GM23248 (cell line): ENCODE data around the gene TSPAN3. TPM values are rescaled to one million over a fixed set of nuclear protein-coding genes. Genes with fewer than 3 reads are reported as not detected.

Source experiments
- DNase-seq: peaks from one replicate; pipeline ENCODE4 v3.0.0-alpha.2; 2015
- H2AFZ ChIP-seq: fragments of 200-600 bp; sonication (generic); 2 replicates; pipeline ENCODE4 v1.6.1; 2016; ENCODE audit warnings: antibody characterized with exemption
- H3F3A ChIP-seq: fragments of 200-600 bp; sonication (generic); 2 replicates; pipeline ENCODE4 v1.6.1; 2016; ENCODE audit warnings: mild to moderate bottlenecking, antibody characterized with exemption, mixed run types; ENCODE audit not compliant: insufficient read depth
- H3K27ac ChIP-seq: fragments of 200-600 bp; sonication (generic); 2 replicates; pipeline ENCODE4 v1.5.1; 2016; ENCODE audit warnings: mild to moderate bottlenecking
- H3K27me3 ChIP-seq: fragments of 200-600 bp; sonication (generic); replicated peaks from 2 replicates; pipeline ENCODE4 v1.6.1; 2016; ENCODE audit warnings: mild to moderate bottlenecking; ENCODE audit not compliant: insufficient read depth
- H3K36me3 ChIP-seq: fragments of 200-600 bp; sonication (generic); 2 replicates; pipeline ENCODE4 v1.6.1; 2016; ENCODE audit warnings: low read depth, mild to moderate bottlenecking
- H3K4me1 ChIP-seq: fragments of 200-600 bp; sonication (generic); 2 replicates; pipeline ENCODE4 v1.6.1; 2016; ENCODE audit warnings: mild to moderate bottlenecking; ENCODE audit not compliant: insufficient read depth
- H3K4me2 ChIP-seq: fragments of 200-600 bp; sonication (generic); one replicate; pipeline ENCODE4 v1.6.1; 2016; ENCODE audit warnings: mild to moderate bottlenecking; ENCODE audit not compliant: unreplicated experiment
- H3K4me3 ChIP-seq: fragments of 200-600 bp; sonication (generic); 2 replicates; pipeline ENCODE4 v1.5.1; 2016; ENCODE audit warnings: mild to moderate bottlenecking
- H3K79me2 ChIP-seq: fragments of 200-600 bp; sonication (generic); 2 replicates; pipeline ENCODE4 v1.6.1; 2016; ENCODE audit warnings: mild to moderate bottlenecking; ENCODE audit not compliant: insufficient read depth
- H3K9ac ChIP-seq: fragments of 200-600 bp; sonication (generic); 2 replicates; pipeline ENCODE4 v1.6.1; 2016; ENCODE audit warnings: mild to moderate bottlenecking
- H3K9me2 ChIP-seq: fragments of 200-600 bp; sonication (generic); 2 replicates; pipeline ENCODE4 v1.6.1; 2016; ENCODE audit warnings: mixed run types, mild to moderate bottlenecking, moderate library complexity; ENCODE audit not compliant: insufficient read depth
- H3K9me3 ChIP-seq: fragments of 200-600 bp; sonication (generic); one replicate; pipeline ENCODE4 v1.6.1; 2017; ENCODE audit warnings: low read depth
- H4K20me1 ChIP-seq: fragments of 200-600 bp; sonication (generic); 2 replicates; pipeline ENCODE4 v1.6.0; 2016; ENCODE audit not compliant: insufficient read depth
- EZH2 ChIP-seq: fragments of 200-600 bp; sonication (generic); IDR thresholded peaks from 2 replicates; pipeline ENCODE4 v1.6.1; 2018; ENCODE audit warnings: antibody characterized with exemption, mild to moderate bottlenecking; ENCODE audit not compliant: insufficient read depth, poor library complexity, severe bottlenecking
- EZH2phosphoT487 ChIP-seq: fragments of 200-600 bp; sonication (generic); IDR thresholded peaks from 2 replicates; pipeline ENCODE4 v1.6.1; 2018; ENCODE audit warnings: antibody characterized with exemption, moderate library complexity, mild to moderate bottlenecking, low read depth; ENCODE audit not compliant: insufficient read depth
- WGBS, 2 experiments: methylation state at CpG; one replicate each; pipeline ENCODE4 v1.1.6; 2015 to 2017; ENCODE audit warnings: low lambda C conversion rate in 2 of 2, low coverage in 1 of 2; ENCODE audit errors: missing lambda C conversion rate in 2 of 2; 5-methylcytosine and 5-hydroxymethylcytosine counted together
- in situ Hi-C: fragments of 300-500 bp; cut with MboI; formaldehyde crosslinking; loops from 2 replicates; pipeline ENCODE4 v1.15.0; 2020
- polyA plus RNA-seq: library from polyadenylated mRNA; unstranded; fragments of >200 nt; fragmentation: Nextera tagmentation; extraction: Ambion mirVana; gene quantifications from 2 replicates; pipeline ENCODE4 v1.2.1, GENCODE V29; 2016
- total RNA-seq: library from RNA; depleted of rRNA; stranded (reverse); fragments of >200 nt; shearing (Covaris generic); gene quantifications from 2 replicates; pipeline ENCODE4 v1.2.3, GENCODE V29; 2014

Gene TSPAN3
- total and polyA plus RNA-seq, 2 experiments from 2014 or later = 307 to 321 TPM

- TF ChIP-seq EZH2 = no peak
- no peak for TF ChIP-seq EZH2phosphoT487
- Histone ChIP-seq H3K27me3 (peaks cover 3% of the 10 kb centered on the region; the same call in 1 of the 2 replicates), H4K20me1 (no peaks in the 10 kb centered on the region), H3K9me3 (no peaks in the 10 kb centered on the region), H3K4me1 (no peaks in the 10 kb centered on the region), H3K9ac (no peak overlapping the region), H3K79me2 (no peaks in the 10 kb centered on the region), H3K9me2 (no peaks in the 10 kb centered on the region), H3K27ac (no peak overlapping the region), H3K36me3 (no peaks in the 10 kb centered on the region), H3F3A (peaks cover 2% of the 10 kb centered on the region; the same call in 1 of the 2 replicates), H2AFZ (no peak overlapping the region), H3K4me3 (no peak overlapping the region), H3K4me2 (no peak overlapping the region)
- no peak for DNase-seq
- 67 to 68% methylated on average over 7 of the region's 7 CpGs for WGBS, 2 experiments
- in situ Hi-C loops = no loop called here
These were observed 68.5 kb downstream of the TSPAN3 start for GRCh38 chr15:77002436-77002835.

- peaks cover 3% of the 10 kb centered on the region; the same call in 1 of the 2 replicates for H3K27me3 ChIP-seq
- H3K36me3 ChIP-seq = no peaks in the 10 kb centered on the region
- no peak overlapping the region for H3K4me2 ChIP-seq
- no peaks in the 10 kb centered on the region for H4K20me1 ChIP-seq
- no peaks in the 10 kb centered on the region for H3K79me2 ChIP-seq
- H2AFZ ChIP-seq = no peak overlapping the region
- H3K4me1 ChIP-seq = peaks cover 3% of the 10 kb centered on the region; the same call in 1 of the 2 replicates
- WGBS, 2 experiments = 43 to 46% methylated on average over 4 of the region's 4 CpGs
- H3K9ac ChIP-seq = no peak overlapping the region
- DNase-seq = no peak
- H3F3A ChIP-seq = peaks cover 4% of the 10 kb centered on the region; the same call in 1 of the 2 replicates
- no peak overlapping the region for H3K4me3 ChIP-seq
- H3K9me2 ChIP-seq = no peaks in the 10 kb centered on the region
- no peak for TF ChIP-seq EZH2
- TF ChIP-seq EZH2phosphoT487 = no peak
- no peak overlapping the region for H3K27ac ChIP-seq
- in situ Hi-C loops = no loop called here
- H3K9me3 ChIP-seq = no peaks in the 10 kb centered on the region
These were observed 68.9 kb downstream of the TSPAN3 start for GRCh38 chr15:77001966-77002365.

GRCh38 chr15:77001351-77001750 lies 69.6 kb downstream of the TSPAN3 start:
- TF ChIP-seq EZH2phosphoT487 (no peak), EZH2 (no peak)
- Histone ChIP-seq H3K4me1 (peaks cover 9% of the 10 kb centered on the region), H3K9me2 (no peaks in the 10 kb centered on the region), H3K27me3 (peaks cover 3% of the 10 kb centered on the region; the same call in 1 of the 2 replicates), H2AFZ (no peak overlapping the region), H4K20me1 (no peaks in the 10 kb centered on the region), H3K9me3 (no peaks in the 10 kb centered on the region), H3K4me3 (no peak overlapping the region), H3K9ac (no peak overlapping the region), H3F3A (peaks cover 4% of the 10 kb centered on the region; the same call in 1 of the 2 replicates), H3K27ac (no peak overlapping the region), H3K79me2 (no peaks in the 10 kb centered on the region), H3K4me2 (no peak overlapping the region), H3K36me3 (no peaks in the 10 kb centered on the region)
- WGBS, 2 experiments = 83 to 87% methylated on average over 4 of the region's 4 CpGs
- DNase-seq = no peak
- in situ Hi-C loops = no loop called here

GRCh38 chr15:76999996-77000395 lies 70.9 kb downstream of the TSPAN3 start:
- in situ Hi-C loops = no loop called here

More at GRCh38 chr15:76999996-77000395, 70.9 kb downstream of the TSPAN3 start:
- TF ChIP-seq EZH2 (no peak), EZH2phosphoT487 (no peak)
- no peak overlapping the region for H3K9ac ChIP-seq
- no peak overlapping the region for H3K4me3 ChIP-seq
- no peak overlapping the region for H2AFZ ChIP-seq
- H3K9me2 ChIP-seq = no peaks in the 10 kb centered on the region
- H3F3A ChIP-seq = peaks cover 4% of the 10 kb centered on the region; the same call in 1 of the 2 replicates
- H3K27me3 ChIP-seq = no peaks in the 10 kb centered on the region
- H3K4me2 ChIP-seq = no peak overlapping the region
- H3K9me3 ChIP-seq = no peaks in the 10 kb centered on the region
- H3K79me2 ChIP-seq = no peaks in the 10 kb centered on the region
- no peaks in the 10 kb centered on the region for H4K20me1 ChIP-seq
- no peak overlapping the region for H3K27ac ChIP-seq
- DNase-seq = no peak
- no peaks in the 10 kb centered on the region for H3K36me3 ChIP-seq
- 93 to 96% methylated on average over 2 of the region's 2 CpGs for WGBS, 2 experiments
- peaks cover 13% of the 10 kb centered on the region for H3K4me1 ChIP-seq
